Activated CD4-positive, alpha-beta T cell treated with anti-CD3 and anti-CD28 coated beads for 4 hours (primary cell): ENCODE data around the gene FADS2.

Source experiments
- DNase-seq, 2 donors: peaks; one replicate each; pipeline ENCODE4 v3.0.0-alpha.2; 2020

The FADS2 gene

GRCh38 chr11:61851113-61851899 is 23.2 kb downstream of the FADS2 start:
- DNase-seq: no peak

DNA sequence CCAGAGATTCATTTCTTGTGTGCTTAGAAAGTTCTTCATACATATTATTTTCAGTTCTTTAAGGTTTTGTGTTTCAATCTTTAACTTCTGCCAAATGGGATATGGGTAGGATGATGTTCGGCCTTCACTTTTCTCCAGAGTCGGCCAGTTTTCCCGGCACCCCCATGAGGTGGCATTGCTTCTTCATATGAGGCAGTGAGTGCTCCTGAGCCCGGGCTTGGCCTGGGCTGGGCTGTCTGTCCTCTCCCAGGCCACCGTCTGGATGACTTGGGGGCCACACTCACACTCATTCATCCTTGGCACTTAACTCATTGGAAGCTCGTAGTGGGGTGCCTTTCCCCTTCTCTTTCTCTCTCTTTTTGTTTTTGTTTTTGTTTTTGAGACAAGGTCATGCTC is 23.8 kb downstream of the FADS2 start:
- DNase-seq: no peak

GRCh38 chr11:61853698-61854169 is 25.6 kb downstream of the FADS2 start:
- DNase-seq: no peak

GRCh38 chr11:61854206-61854895 is 26.3 kb downstream of the FADS2 start:
- DNase-seq: no peak

GRCh38 chr11:61854966-61855714 is 27.0 kb downstream of the FADS2 start:
- no peak for DNase-seq

GRCh38 chr11:61855939-61856680 is 28.0 kb downstream of the FADS2 start:
- DNase-seq: no peak

GRCh38 chr11:61860054-61860903 is 32.2 kb downstream of the FADS2 start:
- DNase-seq: no peak

- DNase-seq: no peak
These were observed 33.5 kb downstream of the FADS2 start for GRCh38 chr11:61861634-61862033.

- no peak for DNase-seq
These were observed 34.8 kb downstream of the FADS2 start for GRCh38 chr11:61862714-61863547.

DNA sequence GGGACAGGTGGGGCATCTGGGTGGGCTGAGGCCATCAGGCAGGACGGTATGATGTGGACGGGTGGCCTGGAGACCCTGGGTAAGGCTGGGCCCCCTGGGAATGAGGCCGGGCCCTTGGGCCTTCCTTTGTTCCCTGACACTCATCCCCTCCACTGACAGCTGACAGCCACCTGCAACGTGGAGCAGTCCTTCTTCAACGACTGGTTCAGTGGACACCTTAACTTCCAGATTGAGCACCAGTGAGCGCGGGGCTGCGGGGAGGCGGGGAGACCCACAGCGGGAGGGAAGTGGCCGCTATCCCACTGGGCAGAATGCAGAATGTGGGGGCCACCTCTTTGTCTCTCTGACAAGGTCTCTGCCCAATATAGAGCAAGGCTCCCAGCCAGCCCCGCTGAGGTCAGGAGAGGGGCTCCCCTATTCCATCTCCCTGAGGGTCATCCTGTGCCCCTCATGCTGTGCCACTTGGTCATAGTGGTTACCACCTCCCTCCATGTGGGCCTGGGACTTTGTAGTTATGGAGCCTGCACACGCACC is 35.5 kb downstream of the FADS2 start:
- DNase-seq: no peak

GRCh38 chr11:61864814-61865775 is 37.0 kb downstream of the FADS2 start:
- DNase-seq: no peak

GRCh38 chr11:61866231-61866957 is 38.3 kb downstream of the FADS2 start:
- no peak for DNase-seq

GRCh38 chr11:61866958-61867343 is 38.9 kb downstream of the FADS2 start:
- DNase-seq: no peak

DNA sequence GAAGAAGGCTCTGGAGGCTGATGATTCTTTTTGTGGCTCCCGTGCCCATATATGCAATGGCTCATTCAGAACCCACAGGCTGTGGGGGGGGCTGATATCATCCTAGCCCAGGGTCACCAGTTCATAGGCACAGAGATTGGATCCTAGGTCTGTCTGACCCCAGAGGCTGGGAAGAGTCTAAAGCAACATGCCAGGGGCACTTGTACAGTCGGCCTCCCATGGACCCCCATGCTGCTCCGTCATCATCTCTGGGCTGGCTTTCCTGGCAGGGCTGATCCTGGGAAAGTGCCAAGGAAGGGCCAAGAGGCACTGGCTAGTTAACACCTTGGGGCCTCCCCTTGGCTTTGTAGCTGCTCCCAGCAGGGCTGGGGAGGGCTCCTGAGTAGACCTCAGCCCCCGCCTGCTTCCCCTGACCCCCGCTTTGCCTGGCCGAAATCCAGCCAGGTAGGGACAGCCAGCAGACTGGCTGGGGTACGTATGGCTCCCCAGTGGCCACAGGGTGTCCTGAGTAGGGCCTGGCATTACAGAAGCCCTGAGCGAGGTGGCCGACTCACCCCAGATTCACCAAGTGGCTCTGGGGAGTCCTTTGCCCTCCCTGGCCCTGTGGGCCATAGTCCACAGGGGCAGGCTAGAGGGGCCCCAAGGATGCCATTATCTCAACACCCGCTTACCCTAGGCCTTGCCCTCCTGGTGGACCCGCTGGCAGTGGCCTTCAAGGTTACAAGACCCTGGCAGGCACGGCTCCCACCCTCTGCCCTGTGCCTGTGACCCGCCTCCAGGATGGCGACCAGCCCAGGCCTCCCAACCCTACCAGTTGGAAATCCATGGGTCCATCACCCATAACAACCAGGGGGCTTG is 40.7 kb downstream of the FADS2 start:
- no peak for DNase-seq

DNA sequence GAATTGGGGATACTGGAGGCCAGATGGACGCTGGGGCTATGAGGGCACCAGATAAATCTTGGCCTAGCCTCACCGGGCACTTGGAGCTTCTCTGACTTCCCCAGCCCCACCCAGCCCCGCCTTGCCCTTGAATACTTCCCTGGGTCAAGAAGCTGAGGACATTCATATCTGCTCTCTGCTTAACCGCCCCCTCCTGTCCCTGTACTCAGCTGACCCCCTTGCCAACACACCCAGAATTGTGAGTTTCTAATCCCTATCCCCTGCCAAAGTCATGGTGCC is 41.3 kb downstream of the FADS2 start:
- DNase-seq: no peak

DNA sequence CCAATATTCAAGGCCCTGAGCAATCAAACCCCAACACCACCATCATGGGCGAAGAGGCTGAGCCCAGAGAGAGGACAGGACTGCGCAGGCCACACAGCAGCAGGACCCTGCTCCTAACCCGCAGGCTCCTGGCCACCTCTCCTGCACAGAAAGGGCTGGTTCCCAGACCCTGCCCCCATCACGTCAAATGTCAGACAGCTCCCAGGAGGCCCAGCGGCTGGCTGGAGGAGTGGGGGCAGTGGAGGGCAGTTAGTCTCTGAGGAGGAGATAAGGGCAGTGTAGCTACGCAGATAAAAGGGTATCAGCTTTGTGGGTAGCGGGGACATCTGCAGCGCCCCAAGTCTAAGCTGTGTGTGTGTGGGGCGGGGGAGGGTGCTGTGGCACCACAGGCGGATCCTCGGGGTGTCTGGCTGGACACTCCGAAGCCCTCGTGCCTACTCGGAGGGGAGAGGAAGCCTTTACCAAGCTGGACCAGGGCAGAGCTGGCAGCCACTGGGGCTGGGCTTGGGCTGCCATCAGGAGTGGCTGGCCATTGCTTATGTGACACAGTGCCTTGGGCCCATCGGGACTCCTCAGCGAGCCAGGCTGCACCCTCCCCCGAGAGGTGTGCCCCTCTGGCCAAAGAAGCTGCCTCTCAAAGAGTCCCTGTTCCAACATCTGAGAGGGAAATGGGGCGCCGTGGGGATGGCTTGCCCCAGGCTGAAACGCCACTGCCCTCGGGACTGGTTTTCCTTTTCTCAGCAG is 41.8 kb downstream of the FADS2 start:
- no peak for DNase-seq

GRCh38 chr11:61870541-61871031 is 42.5 kb downstream of the FADS2 start:
- no peak for DNase-seq
